ENCODE results near the gene LGMN. TPM values are rescaled to one million over a fixed set of nuclear protein-coding genes. Genes with fewer than 3 reads are reported as not detected.

Gene LGMN
- total and polyA plus RNA-seq, 11 donors: 78.8 to 327 (median 108) TPM

DNA sequence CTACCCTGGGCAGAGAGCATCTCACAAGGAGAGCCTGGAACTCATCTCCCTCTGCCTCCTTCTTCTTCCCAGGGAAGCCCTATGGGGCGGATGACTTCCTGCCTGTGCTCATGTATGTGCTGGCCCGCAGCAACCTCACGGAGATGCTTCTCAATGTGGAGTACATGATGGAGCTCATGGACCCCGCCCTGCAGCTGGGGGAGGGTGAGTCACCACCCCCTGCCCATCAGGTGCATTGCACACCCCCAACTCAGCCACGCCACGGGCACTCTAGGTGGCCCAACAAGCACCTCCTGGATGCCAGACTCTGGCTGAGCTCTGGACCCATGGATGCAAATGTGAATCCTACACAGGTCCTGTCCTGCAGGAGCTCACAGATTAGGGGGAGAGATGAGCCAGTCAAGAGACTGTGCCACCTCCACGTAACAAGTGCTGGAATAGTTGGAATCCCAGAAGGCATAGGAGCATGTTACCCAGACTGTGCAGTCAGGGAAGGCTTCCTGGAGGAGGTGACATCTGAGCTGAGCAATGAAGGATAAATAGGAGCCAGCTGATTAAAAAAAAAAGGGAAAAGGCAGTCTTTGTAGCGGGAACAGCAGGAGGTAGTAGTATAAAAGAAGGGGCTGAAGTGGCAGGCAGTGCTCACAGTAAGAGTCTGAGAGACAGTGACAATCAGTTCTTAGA is 71.9 kb downstream of the LGMN start:
- TF ChIP-seq, protein P1, sequence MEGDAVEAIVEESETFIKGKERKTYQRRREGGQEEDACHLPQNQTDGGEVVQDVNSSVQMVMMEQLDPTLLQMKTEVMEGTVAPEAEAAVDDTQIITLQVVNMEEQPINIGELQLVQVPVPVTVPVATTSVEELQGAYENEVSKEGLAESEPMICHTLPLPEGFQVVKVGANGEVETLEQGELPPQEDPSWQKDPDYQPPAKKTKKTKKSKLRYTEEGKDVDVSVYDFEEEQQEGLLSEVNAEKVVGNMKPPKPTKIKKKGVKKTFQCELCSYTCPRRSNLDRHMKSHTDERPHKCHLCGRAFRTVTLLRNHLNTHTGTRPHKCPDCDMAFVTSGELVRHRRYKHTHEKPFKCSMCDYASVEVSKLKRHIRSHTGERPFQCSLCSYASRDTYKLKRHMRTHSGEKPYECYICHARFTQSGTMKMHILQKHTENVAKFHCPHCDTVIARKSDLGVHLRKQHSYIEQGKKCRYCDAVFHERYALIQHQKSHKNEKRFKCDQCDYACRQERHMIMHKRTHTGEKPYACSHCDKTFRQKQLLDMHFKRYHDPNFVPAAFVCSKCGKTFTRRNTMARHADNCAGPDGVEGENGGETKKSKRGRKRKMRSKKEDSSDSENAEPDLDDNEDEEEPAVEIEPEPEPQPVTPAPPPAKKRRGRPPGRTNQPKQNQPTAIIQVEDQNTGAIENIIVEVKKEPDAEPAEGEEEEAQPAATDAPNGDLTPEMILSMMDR (IDR thresholded peaks at IDR 0.05): no peak
- TF ChIP-seq POLR2A (IDR thresholded peaks at IDR 0.05): no peak
- 88 to 94% (median 91%) methylated on average over 6 to 8 of the region's 8 CpGs for WGBS, 4 donors
- intact Hi-C loops (cut with DNase I): loop anchor here in 6 of 10 donors (5.0 to 10.0 kb wide), 8 partner anchors 64 to 542 kb away; no protein-coding TSS in a partner anchor
- Histone ChIP-seq H3K27ac (peak overlapping the region in 1 of 12 donors; percentile 60), H3K27me3 (no peaks in the 10 kb centered on the region), H3K4me3 (no peak overlapping the region), H3K4me1 (peaks cover 0 to 32% (median 5%) of the 10 kb centered on the region in 12 donors), H3K36me3 (peaks cover 0 to 64% (median 8%) of the 10 kb centered on the region in 9 donors), H3K9me3 (peaks cover 0 to 3% (median 0%) of the 10 kb centered on the region in 12 donors)
- ATAC-seq (no peak), DNase-seq (peak in 1 of 5 donors; percentile 22)

DNA sequence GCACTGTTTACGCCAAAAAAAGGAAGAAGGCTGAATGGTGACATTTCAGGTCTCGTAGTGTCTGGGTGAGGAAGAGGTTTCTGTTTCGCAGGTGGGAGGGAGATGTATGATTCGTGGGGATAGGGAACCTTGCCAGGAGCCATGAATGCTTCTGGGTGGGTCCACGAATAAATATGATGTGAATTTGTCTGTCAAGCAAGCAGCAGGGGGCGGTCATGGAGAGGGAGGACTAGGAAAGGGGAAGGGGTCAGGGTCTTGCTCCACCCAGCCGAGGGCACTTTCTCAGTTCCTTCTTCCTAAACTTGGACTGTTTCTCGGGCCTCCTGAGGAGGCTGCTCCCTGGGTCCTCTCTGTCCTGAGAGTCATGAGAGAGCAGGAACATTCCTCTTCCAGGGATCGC is 72.5 kb downstream of the LGMN start:
- H3K36me3 ChIP-seq: peaks cover 0 to 63% (median 8%) of the 10 kb centered on the region in 9 donors

DNA sequence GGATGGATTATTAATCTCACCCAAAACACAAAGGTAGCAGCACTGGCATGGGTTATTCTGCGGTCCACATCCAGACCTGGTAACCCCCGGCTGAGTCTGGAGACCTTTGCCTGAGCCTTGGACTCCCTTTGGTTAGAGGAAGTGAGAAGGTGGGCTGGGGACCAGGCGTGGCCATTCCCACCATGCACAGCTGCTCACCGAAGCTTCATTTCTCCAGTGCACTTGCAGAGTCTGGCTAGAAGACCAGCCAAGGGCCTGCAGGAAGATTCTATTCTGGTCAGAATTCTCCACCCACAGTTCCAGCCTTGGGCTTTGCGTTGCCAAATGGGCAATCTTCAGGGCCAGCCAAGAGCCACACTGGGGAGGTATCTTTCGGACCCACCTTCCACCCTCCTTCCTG is 73.0 kb downstream of the LGMN start:
- DNase-seq (peak in 1 of 5 donors; percentile 25), ATAC-seq (no peak)
- peaks cover 0 to 60% (median 8%) of the 10 kb centered on the region in 9 donors for H3K36me3 ChIP-seq
- TF ChIP-seq, protein P1 (IDR thresholded peaks at IDR 0.05): no peak
- TF ChIP-seq POLR2A (IDR thresholded peaks at IDR 0.05): no peak
- H3K4me1 ChIP-seq: peaks cover 0 to 28% (median 0%) of the 10 kb centered on the region in 12 donors
- H3K27ac ChIP-seq: peak overlapping the region in 2 of 12 donors; percentile 17 to 60
- no peaks in the 10 kb centered on the region for H3K27me3 ChIP-seq
- peaks cover 0 to 2% (median 0%) of the 10 kb centered on the region in 12 donors for H3K9me3 ChIP-seq
- 82 to 91% (median 88%) methylated on average over 6 of the region's 6 CpGs for WGBS, 4 donors
- intact Hi-C loops (cut with DNase I): loop anchor here in 6 of 10 donors (5.0 to 10.0 kb wide), 8 partner anchors 63 to 541 kb away; no protein-coding TSS in a partner anchor
- no peak overlapping the region for H3K4me3 ChIP-seq

More for the DNA sequence above, 72.5 kb downstream of the LGMN start:
- Histone ChIP-seq H3K4me3 (no peak overlapping the region), H3K4me1 (peaks cover 0 to 28% (median 2%) of the 10 kb centered on the region in 12 donors), H3K27ac (peak overlapping the region in 1 of 12 donors; percentile 60), H3K27me3 (no peaks in the 10 kb centered on the region), H3K9me3 (peaks cover 0 to 3% (median 0%) of the 10 kb centered on the region in 12 donors)
- 68 to 79% (median 74%) methylated on average over 9 of the region's 9 CpGs for WGBS, 4 donors
- DNase-seq: peak in 1 of 5 donors; percentile 69
- peak in 3 of 4 donors; percentile 34 to 44 (median 35) for ATAC-seq
- TF ChIP-seq, protein P1 (IDR thresholded peaks at IDR 0.05): no peak
- no peak for TF ChIP-seq POLR2A (IDR thresholded peaks at IDR 0.05)
- intact Hi-C loops (cut with DNase I): loop anchor here in 6 of 10 donors (5.0 to 10.0 kb wide), 8 partner anchors 64 to 541 kb away; no protein-coding TSS in a partner anchor

DNA sequence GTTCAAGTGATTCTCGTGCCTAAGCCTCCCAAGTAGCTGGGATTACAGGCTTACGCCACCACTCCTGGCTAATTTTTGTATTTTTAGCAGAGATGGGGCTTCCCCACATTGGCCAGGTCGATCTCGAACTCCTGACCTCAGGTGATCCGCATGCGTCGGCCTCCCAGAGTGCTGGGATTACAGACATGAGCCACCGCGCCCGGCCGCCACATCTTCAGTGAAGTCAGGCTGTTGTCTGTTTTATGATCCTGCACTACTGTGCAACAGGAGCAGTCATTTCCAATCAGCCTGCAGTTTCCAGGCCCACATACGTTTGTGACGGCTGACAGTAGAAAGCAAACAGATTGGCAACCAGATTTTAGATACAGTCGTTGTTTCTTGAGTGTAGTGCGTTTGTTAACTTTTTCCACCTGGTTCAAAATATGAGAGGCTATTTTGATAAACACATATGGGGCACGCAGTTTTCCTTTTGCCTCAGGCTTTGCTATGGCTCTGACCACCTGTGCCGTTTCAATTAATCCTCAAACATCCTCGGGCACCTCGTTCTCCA is 74.8 kb downstream of the LGMN start:
- intact Hi-C loops (cut with DNase I): loop anchor here in 3 of 10 donors (10.0 kb wide), 3 partner anchors 79 to 539 kb away; no protein-coding TSS in a partner anchor
- no peaks in the 10 kb centered on the region for H3K9me3 ChIP-seq
- ATAC-seq (no peak), DNase-seq (no peak)
- no peaks in the 10 kb centered on the region for H3K27me3 ChIP-seq
- WGBS, 4 donors: 79 to 88% (median 82%) methylated on average over 18 to 19 of the region's 19 CpGs
- no peak for TF ChIP-seq POLR2A (IDR thresholded peaks at IDR 0.05)
- TF ChIP-seq, protein P1 (IDR thresholded peaks at IDR 0.05): no peak
- H3K36me3 ChIP-seq: peaks cover 0 to 47% (median 8%) of the 10 kb centered on the region in 9 donors
- H3K4me1 ChIP-seq: peaks cover 0 to 34% (median 1%) of the 10 kb centered on the region in 12 donors
- no peak overlapping the region for H3K27ac ChIP-seq
- H3K4me3 ChIP-seq: no peak overlapping the region
